GM06990 (cell line): ENCODE data around the gene ATG9B.

Experiments used
- DNase-seq: peaks from one replicate; pipeline ENCODE4 v3.0.0-alpha.2; 2011; ENCODE audit not compliant: insufficient read length; ENCODE audit errors: extremely low read depth
- H3K27me3 ChIP-seq: replicated peaks from 2 replicates; pipeline ENCODE4 v1.6.0; 2011; ENCODE audit warnings: low read length; ENCODE audit not compliant: control insufficient read depth, insufficient read depth
- H3K36me3 ChIP-seq: 2 replicates; pipeline ENCODE4 v1.5.1; 2011; ENCODE audit warnings: low read length; ENCODE audit not compliant: control insufficient read depth, insufficient read depth
- H3K4me3 ChIP-seq: replicated peaks from 2 replicates; pipeline ENCODE4 v1.5.1; 2011; ENCODE audit warnings: low read depth, mild to moderate bottlenecking, control low read depth, low read length
- CTCF ChIP-seq: IDR thresholded peaks from 2 replicates; pipeline ENCODE4 v1.5.1; 2011; ENCODE audit warnings: low read length, control low read depth, mild to moderate bottlenecking, inconsistent platforms; ENCODE audit not compliant: insufficient read depth, poor library complexity, severe bottlenecking

The ATG9B gene

GRCh38 chr7:150999001-150999400 is 25.3 kb downstream of the ATG9B start:
- Histone ChIP-seq H3K27me3 (no peaks in the 10 kb centered on the region; the same call in 1 of the 2 replicates), H3K36me3 (no peaks in the 10 kb centered on the region), H3K4me3 (no peak overlapping the region)
- DNase-seq: no peak
- TF ChIP-seq CTCF: no peak

GRCh38 chr7:150998341-150998740 is 26.0 kb downstream of the ATG9B start:
- no peaks in the 10 kb centered on the region; the same call in 1 of the 2 replicates for H3K27me3 ChIP-seq
- no peak overlapping the region for H3K4me3 ChIP-seq
- no peak for TF ChIP-seq CTCF
- no peaks in the 10 kb centered on the region for H3K36me3 ChIP-seq
- no peak for DNase-seq

GRCh38 chr7:150997817-150998216 is 26.5 kb downstream of the ATG9B start:
- no peak for TF ChIP-seq CTCF
- Histone ChIP-seq H3K27me3 (no peaks in the 10 kb centered on the region; the same call in 1 of the 2 replicates), H3K4me3 (no peak overlapping the region), H3K36me3 (no peaks in the 10 kb centered on the region)
- no peak for DNase-seq

- no peak for TF ChIP-seq CTCF
- DNase-seq: no peak
- Histone ChIP-seq H3K27me3 (no peaks in the 10 kb centered on the region; the same call in 1 of the 2 replicates), H3K4me3 (no peak overlapping the region), H3K36me3 (no peaks in the 10 kb centered on the region)
Measured at GRCh38 chr7:150997075-150997511, 27.2 kb downstream of the ATG9B start.

GRCh38 chr7:150996376-150997074 is 27.8 kb downstream of the ATG9B start:
- H3K4me3 ChIP-seq: no peak overlapping the region
- no peak for DNase-seq
- TF ChIP-seq CTCF: no peak

More at GRCh38 chr7:150996376-150997074, 27.8 kb downstream of the ATG9B start:
- Histone ChIP-seq H3K27me3 (no peaks in the 10 kb centered on the region; the same call in 1 of the 2 replicates), H3K36me3 (no peaks in the 10 kb centered on the region)
